Calu3 (cell line): ENCODE measurements around the gene LINC00305. TPM values are rescaled to one million over a fixed set of nuclear protein-coding genes. Genes with fewer than 3 reads are reported as not detected.

Experiments used
- BruUV-seq: library from RNA; stranded (reverse); fragments of 400-500 nt; replicated peaks from 2 replicates; lab custom pipeline; 2021; lab: Mats Ljungman, UMichigan
- CTCF ChIA-PET: fragments of 300-600 bp; sonication (Branson Sonifier 250); formaldehyde crosslinking; loops from one replicate; lab custom pipeline; 2022; ENCODE audit warnings: antibody characterized with exemption; lab: Charles Lee
- DNase-seq: peaks from one replicate; pipeline ENCODE4 v3.0.0; 2022
- H3K27ac Mint-ChIP-seq: one replicate; pipeline ENCODE4 v1.8.0; 2022; ENCODE audit warnings: mixed read lengths; ENCODE audit not compliant: unreplicated experiment
- H3K27me3 Mint-ChIP-seq: one replicate; pipeline ENCODE4 v1.8.0; 2022; ENCODE audit warnings: mixed read lengths; ENCODE audit not compliant: unreplicated experiment
- H3K36me3 Mint-ChIP-seq: one replicate; pipeline ENCODE4 v1.8.0; 2022; ENCODE audit warnings: mild to moderate bottlenecking, moderate library complexity, mixed read lengths; ENCODE audit not compliant: insufficient read depth, unreplicated experiment
- H3K4me1 Mint-ChIP-seq: one replicate; pipeline ENCODE4 v1.8.0; 2022; ENCODE audit warnings: mild to moderate bottlenecking, low read depth, mixed read lengths; ENCODE audit not compliant: unreplicated experiment
- H3K4me3 Mint-ChIP-seq: one replicate; pipeline ENCODE4 v1.8.0; 2022; ENCODE audit warnings: mild to moderate bottlenecking, low read depth, moderate library complexity, mixed read lengths; ENCODE audit not compliant: unreplicated experiment
- H3K9me3 Mint-ChIP-seq: one replicate; pipeline ENCODE4 v1.8.0; 2022; ENCODE audit warnings: low read depth, mixed read lengths; ENCODE audit not compliant: unreplicated experiment
- intact Hi-C: fragments of 100-400 bp; cut with micrococcal nuclease; formaldehyde crosslinking; loops from one replicate; pipeline ENCODE4 v1.10.0; 2022; ENCODE audit not compliant: unreplicated experiment
- total RNA-seq: library from RNA; stranded (reverse); gene quantifications from 2 replicates; pipeline ENCODE4 v1.2.3, GENCODE V29; 2022
- TF ChIP-seq, protein P1 (sequence below): fragments of 200-600 bp; IDR thresholded peaks from one replicate; pipeline ENCODE4 v1.8.0; 2022; ENCODE audit warnings: antibody characterized with exemption; ENCODE audit not compliant: unreplicated experiment

The LINC00305 gene
- total RNA-seq, 1 experiment from 2014 or later, result not detected

DNA sequence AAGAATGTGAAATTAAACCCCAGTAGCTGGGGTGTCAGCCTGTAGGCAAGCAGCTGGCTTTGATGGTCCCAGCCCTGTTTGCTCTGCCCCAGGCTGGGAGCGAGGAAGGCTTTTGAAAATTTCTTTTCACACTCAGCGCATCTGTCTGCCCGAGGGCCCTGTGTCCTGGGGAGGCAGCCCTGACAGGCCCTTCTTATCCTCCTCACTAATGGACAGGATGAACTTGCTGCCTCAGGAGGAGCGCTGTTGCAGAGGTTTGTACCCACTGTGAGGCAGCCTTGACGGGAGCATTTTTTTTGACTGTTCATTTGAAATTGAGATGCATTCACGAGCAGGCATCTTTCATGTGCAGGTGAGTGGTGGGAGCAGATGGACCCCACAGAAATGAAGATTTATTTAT is 116.6 kb downstream of the LINC00305 start:
- TF ChIP-seq, protein P1, sequence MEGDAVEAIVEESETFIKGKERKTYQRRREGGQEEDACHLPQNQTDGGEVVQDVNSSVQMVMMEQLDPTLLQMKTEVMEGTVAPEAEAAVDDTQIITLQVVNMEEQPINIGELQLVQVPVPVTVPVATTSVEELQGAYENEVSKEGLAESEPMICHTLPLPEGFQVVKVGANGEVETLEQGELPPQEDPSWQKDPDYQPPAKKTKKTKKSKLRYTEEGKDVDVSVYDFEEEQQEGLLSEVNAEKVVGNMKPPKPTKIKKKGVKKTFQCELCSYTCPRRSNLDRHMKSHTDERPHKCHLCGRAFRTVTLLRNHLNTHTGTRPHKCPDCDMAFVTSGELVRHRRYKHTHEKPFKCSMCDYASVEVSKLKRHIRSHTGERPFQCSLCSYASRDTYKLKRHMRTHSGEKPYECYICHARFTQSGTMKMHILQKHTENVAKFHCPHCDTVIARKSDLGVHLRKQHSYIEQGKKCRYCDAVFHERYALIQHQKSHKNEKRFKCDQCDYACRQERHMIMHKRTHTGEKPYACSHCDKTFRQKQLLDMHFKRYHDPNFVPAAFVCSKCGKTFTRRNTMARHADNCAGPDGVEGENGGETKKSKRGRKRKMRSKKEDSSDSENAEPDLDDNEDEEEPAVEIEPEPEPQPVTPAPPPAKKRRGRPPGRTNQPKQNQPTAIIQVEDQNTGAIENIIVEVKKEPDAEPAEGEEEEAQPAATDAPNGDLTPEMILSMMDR, result no peak
- Mint-ChIP-seq H3K9me3 (no peaks in the 10 kb centered on the region), H3K36me3 (no peaks in the 10 kb centered on the region), H3K4me3 (no peak overlapping the region), H3K27ac (no peak overlapping the region), H3K27me3 (no peaks in the 10 kb centered on the region), H3K4me1 (no peaks in the 10 kb centered on the region)
- no TSS peak for BruUV-seq
- intact Hi-C loops, result no loop called here
- DNase-seq, result no peak
- CTCF ChIA-PET, result no interaction called here

DNA sequence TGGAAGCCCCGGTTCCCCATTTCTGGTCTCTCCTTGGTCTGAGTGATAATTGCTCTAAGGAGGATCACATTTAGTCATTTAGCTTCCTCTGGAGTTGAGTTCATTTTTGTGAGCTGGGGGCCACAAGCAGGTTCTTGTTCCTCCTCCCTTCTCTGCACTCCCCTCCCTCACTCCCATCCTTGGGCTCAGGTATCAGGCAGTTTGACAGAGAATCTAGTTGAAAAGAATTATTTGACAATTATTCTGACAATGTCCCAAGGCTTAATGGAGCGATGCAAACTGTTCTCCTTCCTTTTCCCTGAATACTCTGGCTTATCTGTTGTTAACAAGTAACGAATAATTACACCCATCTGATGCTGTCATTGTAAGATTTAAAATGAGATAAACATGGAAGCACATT is 117.5 kb downstream of the LINC00305 start:
- TF ChIP-seq, protein P1, result no peak
- Mint-ChIP-seq H3K36me3 (no peaks in the 10 kb centered on the region), H3K9me3 (no peaks in the 10 kb centered on the region), H3K27ac (no peak overlapping the region), H3K4me1 (no peaks in the 10 kb centered on the region), H3K27me3 (no peaks in the 10 kb centered on the region), H3K4me3 (no peak overlapping the region)
- CTCF ChIA-PET, result no interaction called here
- intact Hi-C loops, result no loop called here
- DNase-seq, result no peak
- no TSS peak for BruUV-seq

Other genes with a start within 250 kb of the LINC00305 start
- not detected in 2 replicates for gene SERPINB10, start 241.1 kb downstream of the LINC00305 start, total RNA-seq
- 7.8 and 11.9 TPM in 2 replicates for gene HMSD, start 199.8 kb downstream of the LINC00305 start, total RNA-seq
- 30.9 and 38.6 TPM in 2 replicates for gene SERPINB8, start 179.0 kb downstream of the LINC00305 start, total RNA-seq